Heart left ventricle (tissue), 13 donors: ENCODE measurements around the gene GUCA2A.

Experiments
- CTCF ChIP-seq, 12 donors: fragments of 200-600 bp; sonication (generic) in 4 of 12; IDR thresholded peaks; one replicate each; pipeline versions ENCODE4 v1.5.0 to v1.8.0; 2018 to 2022; ENCODE audit warnings: antibody characterized with exemption in 12 of 12, mild to moderate bottlenecking in 5 of 12
- POLR2A ChIP-seq, 2 donors: fragments of 450-650 bp; IDR thresholded peaks; one replicate each; pipeline ENCODE4 v1.6.1; 2017; ENCODE audit warnings: antibody characterized with exemption in 2 of 2, mild to moderate bottlenecking in 2 of 2, moderate library complexity in 2 of 2
- donor health status: ischemic (EF 13 %, LVEDD 7.1; RV severe dilation, severe dysfunction).
- donor health status: DM: no; HTN: yes; CAD: no.
- donor health status: DM: no; HTN: no; CAD: no.
- donor health status: ischemic (EF 25% LVEDD 6.9; RV normal size, moderate dysfunction).
- donor health status: ischemic (EF 25% LVEDD 5.7; RV mildly dilated, moderate dysfunction).
- donor health status: ischemic (EF 35%, LVEDD 5.7; RV mildly dilated, moderate dysfunction).
- donor health status: nonischemic (EF 11% LVEDD 7.7; RV severe dilation, severe dysfunction).
- donor health status: DM: yes; HTN: yes; CAD: no.
- donor health status: PGD.
- donor health status: ischemic (EF 29% LVEDD 5.4; RV normal size, mild dysfunction).
- donor health status: nonischemic (EF 23%, LVEDD 6.1; RV moderate dilation, normal function).

GRCh38 chr1:42153624-42154023 is 10.9 kb downstream of the GUCA2A start:
- TF ChIP-seq CTCF (IDR thresholded peaks at IDR 0.05) (no peak), POLR2A (IDR thresholded peaks at IDR 0.05) (no peak)
